Urinary bladder (tissue), 4 donors: ENCODE results near the gene TRIM21. TPM values are rescaled to one million over a fixed set of nuclear protein-coding genes. Genes with fewer than 3 reads are reported as not detected.
"Not testable (repeated sequence)": the region's sequence is repeated elsewhere in the genome, so short reads cannot be mapped to it uniquely, and the experiment has no call there.

Experiments
- DNase-seq: peaks from one replicate; pipeline ENCODE4 v3.0.0-alpha.2; 2015; ENCODE audit errors: extremely low spot score
- H3K27ac ChIP-seq: one replicate; pipeline ENCODE4 v1.5.1; 2013; ENCODE audit warnings: low read depth, mild to moderate bottlenecking, moderate library complexity
- H3K36me3 ChIP-seq: one replicate; pipeline ENCODE4 v1.6.1; 2013; ENCODE audit warnings: mild to moderate bottlenecking, moderate library complexity; ENCODE audit not compliant: insufficient read depth
- H3K4me1 ChIP-seq: one replicate; pipeline ENCODE4 v1.6.1; 2013; ENCODE audit warnings: mild to moderate bottlenecking, moderate library complexity; ENCODE audit not compliant: insufficient read depth
- H3K4me3 ChIP-seq: one replicate; pipeline ENCODE4 v1.5.1; 2013; ENCODE audit warnings: low read depth, low read length
- WGBS: extraction: QIAGEN DNeasy Blood & Tissue Kit; methylation state at CpG from one replicate; pipeline ENCODE4 v1.1.7; 2013; 5-methylcytosine and 5-hydroxymethylcytosine counted together
- polyA plus RNA-seq: library from polyadenylated mRNA; stranded (reverse); fragments of 200-250 nt; gene quantifications from one replicate; pipeline ENCODE4 v1.2.3, GENCODE V29; 2013
- total RNA-seq: library from RNA; depleted of rRNA; stranded (reverse); fragments of >200 nt; gene quantifications from one replicate; pipeline ENCODE4 v1.2.3, GENCODE V29; 2014
- donor health status: healthy with polysubstance abuse.
- donor health status: healthy.

The TRIM21 gene
- total and polyA plus RNA-seq, 2 donors: 15.9 to 19.1 TPM

DNA sequence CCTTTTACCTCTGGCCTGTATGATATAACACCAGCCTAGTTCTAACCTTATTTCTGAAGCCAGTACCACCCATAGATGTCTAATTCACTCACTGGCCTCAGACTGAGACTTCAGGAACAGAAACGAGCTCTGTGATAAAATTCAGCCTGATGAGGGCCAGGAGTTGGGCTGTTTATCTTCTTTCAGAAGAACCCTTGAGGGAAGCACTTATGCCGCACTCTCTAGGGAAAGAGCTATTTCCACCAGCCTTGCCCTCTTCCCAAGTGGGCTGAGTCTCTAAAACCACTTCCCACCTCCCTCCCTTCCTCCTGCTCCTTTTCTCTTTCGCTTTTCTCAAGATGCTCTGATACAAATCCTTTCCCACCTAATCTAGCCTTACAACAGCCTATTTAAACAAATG lies 23.3 kb downstream of the TRIM21 start:
- H3K27ac ChIP-seq: no peak overlapping the region
- no peaks in the 10 kb centered on the region for H3K4me1 ChIP-seq
- H3K36me3 ChIP-seq: no peaks in the 10 kb centered on the region
- no peak for DNase-seq
- 45% methylated on average over 3 of the region's 3 CpGs for WGBS
- H3K4me3 ChIP-seq: no peak overlapping the region

DNA sequence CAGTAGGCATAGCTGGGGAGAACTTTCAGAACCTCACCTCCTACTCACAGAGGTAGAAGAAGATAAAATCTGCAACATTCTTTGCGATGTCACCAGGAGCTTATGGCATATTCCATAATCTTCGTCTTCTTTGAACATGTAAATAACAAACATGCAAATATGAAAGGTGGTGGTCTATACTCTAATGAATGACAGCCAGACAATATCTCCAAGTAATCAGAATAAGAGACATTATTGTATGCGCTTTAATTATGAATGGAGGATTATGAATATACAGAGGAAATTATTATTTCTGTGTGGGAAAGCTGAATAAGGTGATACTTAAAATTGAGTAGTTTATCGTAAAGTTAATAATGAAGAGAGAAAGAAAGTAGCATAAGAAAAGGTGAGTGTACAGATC lies 25.2 kb downstream of the TRIM21 start, which contains the start of gene OR52B4:
Gene OR52B4, minus strand, starts transcription at position 101 of the 400 bp plus-strand sequence. Its CDS starts 91 bp downstream, at position 10.
- Histone ChIP-seq H3K4me1 (no peaks in the 10 kb centered on the region), H3K36me3 (no peaks in the 10 kb centered on the region), H3K4me3 (no peak within 1 kb of the TSS), H3K27ac (no peak within 1 kb of the TSS)
- WGBS: 82% methylated on average over 4 of the region's 4 CpGs
- DNase-seq: no peak

DNA sequence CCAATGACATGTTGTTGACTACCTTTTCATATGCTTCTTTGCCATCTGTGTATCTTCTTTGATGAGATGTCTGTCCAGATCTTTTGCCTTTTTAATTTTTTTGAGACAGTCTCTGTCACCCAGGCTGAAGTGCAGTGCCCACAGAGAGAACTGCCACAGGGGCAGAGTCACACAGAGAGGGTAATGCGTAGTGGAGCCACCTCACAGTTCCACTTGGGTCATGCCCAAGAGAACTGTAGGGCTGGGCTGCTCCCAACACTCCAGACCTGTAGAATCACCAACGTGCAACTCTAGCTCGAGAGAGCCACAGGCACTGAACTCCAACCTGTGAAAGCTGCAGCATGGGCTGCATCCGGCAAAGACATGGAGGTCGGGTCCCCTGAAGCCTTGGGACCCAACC lies 45.4 kb downstream of the TRIM21 start:
- not testable (repeated sequence) for DNase-seq, H3K36me3 ChIP-seq, H3K27ac ChIP-seq, H3K4me3 ChIP-seq, H3K4me1 ChIP-seq
- 86% methylated on average over 1 of the region's 5 CpGs for WGBS

DNA sequence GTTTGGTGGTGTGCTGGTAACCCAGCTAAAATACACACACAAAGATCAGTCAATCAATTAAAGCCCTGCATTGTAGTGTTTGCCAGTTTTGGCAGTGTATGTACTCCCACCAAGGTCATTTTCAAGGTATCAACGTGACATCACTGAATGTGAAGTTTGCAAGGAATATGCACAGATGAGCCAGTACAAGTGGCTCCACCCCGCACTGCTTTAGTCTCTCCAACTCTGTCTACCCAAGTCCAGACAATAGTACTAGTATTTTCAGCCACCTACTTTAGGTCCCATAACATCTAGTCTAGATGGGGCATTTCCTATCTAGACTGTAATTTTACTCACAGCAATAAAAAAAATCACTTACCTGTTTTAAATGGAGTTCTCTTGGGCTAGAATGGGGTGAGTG lies 48.1 kb downstream of the TRIM21 start:
- not testable (repeated sequence) for H3K36me3 ChIP-seq, DNase-seq, H3K27ac ChIP-seq, H3K4me1 ChIP-seq, H3K4me3 ChIP-seq
- WGBS: 70% methylated on average over 2 of the region's 2 CpGs

Other genes with a start within 250 kb of the TRIM21 start
- gene OR52B4, start 25.3 kb downstream of the TRIM21 start, total RNA-seq: not detected
- not detected for gene OR52B4, start 25.3 kb downstream of the TRIM21 start, polyA plus RNA-seq
- gene OR52K2, start 55.6 kb upstream of the TRIM21 start, total RNA-seq: not detected
- not detected for gene OR52K2, start 55.6 kb upstream of the TRIM21 start, polyA plus RNA-seq
- not detected for gene OR52K1, start 88.9 kb upstream of the TRIM21 start, total RNA-seq
- gene OR52K1, start 88.9 kb upstream of the TRIM21 start, polyA plus RNA-seq: not detected
- not detected for gene OR52M1, start 151.5 kb upstream of the TRIM21 start, total RNA-seq
- not detected for gene OR52M1, start 151.5 kb upstream of the TRIM21 start, polyA plus RNA-seq
- not detected for gene OR52I2, start 188.0 kb upstream of the TRIM21 start, total RNA-seq
- gene OR52I2, start 188.0 kb upstream of the TRIM21 start, polyA plus RNA-seq: not detected
- gene OR52I1, start 200.3 kb upstream of the TRIM21 start, total RNA-seq: not detected
- not detected for gene OR52I1, start 200.3 kb upstream of the TRIM21 start, polyA plus RNA-seq
- gene TRIM68, start 214.5 kb upstream of the TRIM21 start, total RNA-seq: 10.7 TPM
- gene TRIM68, start 214.5 kb upstream of the TRIM21 start, polyA plus RNA-seq: 10.9 TPM
- not detected for gene OR51D1, start 243.8 kb upstream of the TRIM21 start, total RNA-seq
- not detected for gene OR51D1, start 243.8 kb upstream of the TRIM21 start, polyA plus RNA-seq